WTC11 (cell line): ENCODE data around the gene TMEM120B. TPM values are rescaled to one million over a fixed set of nuclear protein-coding genes. Genes with fewer than 3 reads are reported as not detected.

Experiments used
- ATAC-seq: fragments of 200-7000 bp; cut with Tn5 transposase; 2 replicates; pipeline ENCODE4 v1.10.0; 2021; ENCODE audit warnings: mild to moderate bottlenecking, moderate library complexity
- CTCF ChIA-PET: fragments of 300-600 bp; sonication (Branson Sonifier 250); formaldehyde crosslinking; loops from one replicate; lab custom pipeline; 2021; ENCODE audit warnings: antibody characterized with exemption; lab: Charles Lee
- POLR2A ChIA-PET: fragments of 350-600 bp; sonication (Branson Sonifier 250); formaldehyde crosslinking; loops from one replicate; lab custom pipeline; 2021; ENCODE audit warnings: antibody characterized with exemption; lab: Charles Lee
- DNase-seq: peaks from one replicate; pipeline ENCODE4 v3.0.0; 2021; ENCODE audit warnings: low spot score
- H3K27ac Mint-ChIP-seq: 2 replicates; pipeline ENCODE4 v1.8.0; 2021; ENCODE audit warnings: mixed read lengths
- H3K27me3 Mint-ChIP-seq: 2 replicates; pipeline ENCODE4 v1.8.0; 2021; ENCODE audit warnings: low read depth, mild to moderate bottlenecking, moderate library complexity, mixed read lengths
- H3K36me3 Mint-ChIP-seq: 2 replicates; pipeline ENCODE4 v1.8.0; 2021; ENCODE audit warnings: mixed read lengths
- H3K4me1 Mint-ChIP-seq: 2 replicates; pipeline ENCODE4 v1.8.0; 2022; ENCODE audit warnings: mixed read lengths
- H3K4me3 Mint-ChIP-seq: 2 replicates; pipeline ENCODE4 v1.8.0; 2021; ENCODE audit warnings: mild to moderate bottlenecking, moderate library complexity, mixed read lengths
- H3K9me3 Mint-ChIP-seq: 2 replicates; pipeline ENCODE4 v1.8.0; 2021; ENCODE audit warnings: mixed read lengths
- ARID4B ChIP-seq: sonication (generic); formaldehyde crosslinking; IDR thresholded peaks from 2 replicates; pipeline ENCODE4 v1.8.0; 2023; ENCODE audit warnings: missing genetic modification reagents, mild to moderate bottlenecking, borderline replicate concordance
- CTCF ChIP-seq: fragments of 200-600 bp; IDR thresholded peaks from 2 replicates; pipeline ENCODE4 v1.8.0; 2022; ENCODE audit warnings: antibody characterized with exemption
- ETV6 ChIP-seq: sonication (generic); formaldehyde crosslinking; IDR thresholded peaks from 2 replicates; pipeline ENCODE4 v1.8.1; 2022; ENCODE audit warnings: mild to moderate bottlenecking, missing genetic modification reagents
- FOXP4 ChIP-seq: sonication (generic); formaldehyde crosslinking; IDR thresholded peaks from 2 replicates; pipeline ENCODE4 v1.8.0; 2022; ENCODE audit warnings: mild to moderate bottlenecking, missing genetic modification reagents
- GABPB1 ChIP-seq: sonication (generic); formaldehyde crosslinking; IDR thresholded peaks from 2 replicates; pipeline ENCODE4 v1.8.1; 2023; ENCODE audit warnings: mild to moderate bottlenecking, missing genetic modification reagents
- GTF2I ChIP-seq: fragments of 250-450 bp; sonication (Bioruptor Pico); conservative IDR thresholded peaks from 2 replicates; pipeline ENCODE4 v1.4.0; 2021; ENCODE audit warnings: mild to moderate bottlenecking
- HMGXB4 ChIP-seq: sonication (generic); formaldehyde crosslinking; IDR thresholded peaks from 2 replicates; pipeline ENCODE4 v1.8.1; 2023; ENCODE audit warnings: mild to moderate bottlenecking, moderate library complexity, missing genetic modification reagents
- MXD4 ChIP-seq: fragments of 250-450 bp; sonication (Bioruptor Pico); IDR thresholded peaks from 2 replicates; pipeline ENCODE4 v1.8.0; 2021; ENCODE audit warnings: mild to moderate bottlenecking, moderate library complexity, borderline replicate concordance
- NFE2L1 ChIP-seq: sonication (generic); formaldehyde crosslinking; IDR thresholded peaks from 2 replicates; pipeline ENCODE4 v1.8.1; 2023; ENCODE audit warnings: missing genetic modification reagents
- PRDM15 ChIP-seq: sonication (generic); formaldehyde crosslinking; IDR thresholded peaks from 2 replicates; pipeline ENCODE4 v1.8.0; 2022; ENCODE audit warnings: missing genetic modification reagents
- RELA ChIP-seq: sonication (generic); formaldehyde crosslinking; IDR thresholded peaks from 2 replicates; pipeline ENCODE4 v1.8.1; 2022; ENCODE audit warnings: missing genetic modification reagents, mild to moderate bottlenecking, borderline replicate concordance
- TP53 ChIP-seq: sonication (generic); formaldehyde crosslinking; IDR thresholded peaks from 2 replicates; pipeline ENCODE4 v1.8.1; 2023; ENCODE audit warnings: mild to moderate bottlenecking, missing genetic modification reagents
- USF2 ChIP-seq: sonication (generic); formaldehyde crosslinking; IDR thresholded peaks from 2 replicates; pipeline ENCODE4 v1.8.1; 2023; ENCODE audit warnings: mild to moderate bottlenecking, missing genetic modification reagents, moderate library complexity
- ZBTB21 ChIP-seq: sonication (generic); formaldehyde crosslinking; IDR thresholded peaks from 2 replicates; pipeline ENCODE4 v1.8.1; 2023; ENCODE audit warnings: mild to moderate bottlenecking, missing genetic modification reagents, borderline replicate concordance
- ZNF138 ChIP-seq: sonication (generic); formaldehyde crosslinking; conservative IDR thresholded peaks from 2 replicates; pipeline ENCODE4 v1.8.1; 2022; ENCODE audit warnings: mild to moderate bottlenecking, moderate library complexity, missing genetic modification reagents
- total RNA-seq: library from RNA; stranded (reverse); gene quantifications from 3 replicates; pipeline ENCODE4 v1.2.3, GENCODE V29; 2021

TMEM120B gene
- total RNA-seq, 1 experiment from 2014 or later = 36.9 TPM

GRCh38 chr12:121770388-121770787 lies 57.8 kb downstream of the TMEM120B start:
- no peak for ATAC-seq
- H3K27ac Mint-ChIP-seq = no peak overlapping the region

GRCh38 chr12:121770813-121771625 lies 58.5 kb downstream of the TMEM120B start:
- Mint-ChIP-seq H3K4me1 (peaks cover 16% of the 10 kb centered on the region), H3K9me3 (no peaks in the 10 kb centered on the region), H3K27me3 (no peaks in the 10 kb centered on the region), H3K36me3 (peaks cover 2% of the 10 kb centered on the region; the same call in 1 of the 2 replicates), H3K4me3 (no peak overlapping the region), H3K27ac (no peak overlapping the region)
- ATAC-seq = no peak
- DNase-seq = no peak
- ChIA-PET POLR2A (no interaction called here), CTCF (interaction anchor here (0.9 to 15.3 kb wide), 2 partner anchors 23 to 66 kb away, joined by 3 to 227 read pairs; partner anchors contain the start of gene RHOF)
- no peak for TF ChIP-seq FOXP4 (CRISPR knock-in tag)
- no peak for TF ChIP-seq TP53
- TF ChIP-seq MXD4 (CRISPR knock-in tag) = no peak
- no peak for TF ChIP-seq GTF2I (CRISPR knock-in tag)
- TF ChIP-seq HMGXB4 = no peak
- TF ChIP-seq ZNF138 (CRISPR knock-in tag) = no peak
- TF ChIP-seq USF2 (CRISPR knock-in tag) = no peak
- no peak for TF ChIP-seq ARID4B (CRISPR knock-in tag)
- no peak for TF ChIP-seq ETV6
- TF ChIP-seq RELA (CRISPR knock-in tag) = no peak
- TF ChIP-seq ZBTB21 (CRISPR knock-in tag) = no peak
- TF ChIP-seq GABPB1 (CRISPR knock-in tag) = no peak
- no peak for TF ChIP-seq CTCF

More at GRCh38 chr12:121770388-121770787, 57.8 kb downstream of the TMEM120B start:
- Mint-ChIP-seq H3K4me1 (peaks cover 14% of the 10 kb centered on the region), H3K9me3 (no peaks in the 10 kb centered on the region), H3K36me3 (peaks cover 2% of the 10 kb centered on the region; the same call in 1 of the 2 replicates), H3K4me3 (no peak overlapping the region), H3K27me3 (no peaks in the 10 kb centered on the region)
- TF ChIP-seq NFE2L1 (CRISPR knock-in tag) (no peak), PRDM15 (CRISPR knock-in tag) (peak; percentile 74)
- ChIA-PET POLR2A (no interaction called here), CTCF (interaction anchor here (0.9 to 1.1 kb wide), 2 partner anchors 57 to 67 kb away, joined by 3 read pairs; no protein-coding TSS in a partner anchor)
- no peak for DNase-seq
